Vagina (tissue), 2 donors: ENCODE results near the gene RIC8A.

Source experiments
- POLR2A ChIP-seq, 2 donors: fragments of 450-650 bp; IDR thresholded peaks; one replicate each; pipeline ENCODE4 v1.6.1; 2017; ENCODE audit warnings: antibody characterized with exemption in 2 of 2, mild to moderate bottlenecking in 2 of 2, moderate library complexity in 2 of 2
- TF ChIP-seq, protein P1 (sequence below), 3 experiments: fragments of 450-650 bp in 2 of 3; fragments of 200-600 bp in 1 of 3; sonication (generic) in 1 of 3; IDR thresholded peaks; one replicate each; pipeline ENCODE4 v1.5.1; 2017 to 2019; ENCODE audit warnings: antibody characterized with exemption in 3 of 3, mild to moderate bottlenecking in 2 of 3, moderate library complexity in 2 of 3

DNA sequence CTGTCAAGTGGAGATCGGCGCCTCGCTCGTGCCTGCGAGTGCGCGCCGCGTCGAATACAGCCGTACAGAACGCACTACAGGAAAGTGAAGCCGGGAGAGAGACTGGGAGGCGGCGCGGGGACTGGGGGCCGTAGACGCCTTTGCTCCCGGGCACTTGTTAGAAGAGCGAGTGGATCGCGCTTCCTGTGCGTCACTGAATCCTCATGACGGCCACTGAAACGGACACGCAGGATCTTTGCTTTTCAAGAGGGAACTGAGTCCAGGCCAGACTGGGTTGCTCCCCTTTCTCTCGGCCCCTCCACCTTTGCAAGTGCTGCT lies 314 bp downstream of the RIC8A start:
- TF ChIP-seq, protein P1, sequence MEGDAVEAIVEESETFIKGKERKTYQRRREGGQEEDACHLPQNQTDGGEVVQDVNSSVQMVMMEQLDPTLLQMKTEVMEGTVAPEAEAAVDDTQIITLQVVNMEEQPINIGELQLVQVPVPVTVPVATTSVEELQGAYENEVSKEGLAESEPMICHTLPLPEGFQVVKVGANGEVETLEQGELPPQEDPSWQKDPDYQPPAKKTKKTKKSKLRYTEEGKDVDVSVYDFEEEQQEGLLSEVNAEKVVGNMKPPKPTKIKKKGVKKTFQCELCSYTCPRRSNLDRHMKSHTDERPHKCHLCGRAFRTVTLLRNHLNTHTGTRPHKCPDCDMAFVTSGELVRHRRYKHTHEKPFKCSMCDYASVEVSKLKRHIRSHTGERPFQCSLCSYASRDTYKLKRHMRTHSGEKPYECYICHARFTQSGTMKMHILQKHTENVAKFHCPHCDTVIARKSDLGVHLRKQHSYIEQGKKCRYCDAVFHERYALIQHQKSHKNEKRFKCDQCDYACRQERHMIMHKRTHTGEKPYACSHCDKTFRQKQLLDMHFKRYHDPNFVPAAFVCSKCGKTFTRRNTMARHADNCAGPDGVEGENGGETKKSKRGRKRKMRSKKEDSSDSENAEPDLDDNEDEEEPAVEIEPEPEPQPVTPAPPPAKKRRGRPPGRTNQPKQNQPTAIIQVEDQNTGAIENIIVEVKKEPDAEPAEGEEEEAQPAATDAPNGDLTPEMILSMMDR (IDR thresholded peaks at IDR 0.05), result peak in 1 of 3 experiments; percentile 1
- no peak for TF ChIP-seq POLR2A (IDR thresholded peaks at IDR 0.05)
